HepG2 (cell line): ENCODE results near the gene PDSS2. TPM values are rescaled to one million over a fixed set of nuclear protein-coding genes. Genes with fewer than 3 reads are reported as not detected.

Experiments
- DMAP1 ChIP-seq: IDR thresholded peaks from 2 replicates; pipeline ENCODE4 v1.6.1; 2016
- ERF ChIP-seq: IDR thresholded peaks from 2 replicates; pipeline ENCODE4 v1.6.1; 2018; ENCODE audit warnings: missing biosample characterization, missing genetic modification reagents
- ETV5 ChIP-seq: IDR thresholded peaks from 2 replicates; pipeline ENCODE4 v1.6.1; 2018; ENCODE audit warnings: missing biosample characterization, missing genetic modification reagents, inconsistent platforms, borderline replicate concordance
- FUBP1 ChIP-seq: sonication (generic); formaldehyde crosslinking; IDR thresholded peaks from 2 replicates; pipeline ENCODE4 v1.5.1; 2020; ENCODE audit warnings: missing genetic modification reagents, mild to moderate bottlenecking, borderline replicate concordance
- GFI1 ChIP-seq: sonication (generic); formaldehyde crosslinking; IDR thresholded peaks from 2 replicates; pipeline ENCODE4 v1.5.0; 2020; ENCODE audit warnings: missing genetic modification reagents, mild to moderate bottlenecking, borderline replicate concordance
- HMGXB4 ChIP-seq, 2 experiments: sonication (generic) in 1 of 2; formaldehyde crosslinking in 1 of 2; IDR thresholded peaks; 2 replicates each; pipeline versions ENCODE4 v1.4.0 to v1.6.1; 2018 to 2020; ENCODE audit warnings: missing genetic modification reagents in 2 of 2, borderline replicate concordance in 1 of 2, low read depth in 1 of 2, mild to moderate bottlenecking in 1 of 2, missing biosample characterization in 1 of 2
- IKZF4 ChIP-seq: sonication (generic); formaldehyde crosslinking; IDR thresholded peaks from 2 replicates; pipeline ENCODE4 v1.5.1; 2020; ENCODE audit warnings: borderline replicate concordance, mild to moderate bottlenecking, low read depth, missing genetic modification reagents; ENCODE audit errors: not compliant biosample characterization
- MLLT10 ChIP-seq: sonication (generic); formaldehyde crosslinking; IDR thresholded peaks from 2 replicates; pipeline ENCODE4 v1.4.0; 2020; ENCODE audit warnings: missing genetic modification reagents
- PCBP1 ChIP-seq: fragments of 200-400 bp; formaldehyde crosslinking; IDR thresholded peaks from 2 replicates; pipeline ENCODE4 v1.6.1; 2017; ENCODE audit warnings: mild to moderate bottlenecking, low read depth, low read length, borderline replicate concordance
- RFX1 ChIP-seq: fragments of 450-650 bp; IDR thresholded peaks from 2 replicates; pipeline ENCODE4 v1.6.1; 2017
- TARDBP ChIP-seq: sonication (generic); formaldehyde crosslinking; IDR thresholded peaks from 2 replicates; pipeline ENCODE4 v1.8.0; 2022; ENCODE audit warnings: mild to moderate bottlenecking, missing genetic modification reagents
- ZNF207 ChIP-seq: fragments of 450-650 bp; IDR thresholded peaks from 2 replicates; pipeline ENCODE4 v1.6.1; 2016; ENCODE audit warnings: antibody characterized with exemption, borderline replicate concordance
- ZNF234 ChIP-seq: sonication (generic); formaldehyde crosslinking; conservative IDR thresholded peaks from 2 replicates; pipeline ENCODE4 v1.5.1; 2020; ENCODE audit warnings: mild to moderate bottlenecking, missing genetic modification reagents
- ZNF253 ChIP-seq: sonication (generic); formaldehyde crosslinking; IDR thresholded peaks from 2 replicates; pipeline ENCODE4 v1.8.0; 2022; ENCODE audit warnings: mild to moderate bottlenecking, missing genetic modification reagents, borderline replicate concordance
- ZNF263 ChIP-seq: sonication (generic); formaldehyde crosslinking; IDR thresholded peaks from 2 replicates; pipeline ENCODE4 v1.4.0; 2020; ENCODE audit warnings: missing genetic modification reagents
- ZNF280B ChIP-seq: sonication (generic); formaldehyde crosslinking; IDR thresholded peaks from 2 replicates; pipeline ENCODE4 v1.5.0; 2020; ENCODE audit warnings: missing genetic modification reagents, mild to moderate bottlenecking, borderline replicate concordance
- ZSCAN29 ChIP-seq: sonication (generic); formaldehyde crosslinking; conservative IDR thresholded peaks from 2 replicates; pipeline ENCODE4 v1.4.0; 2020; ENCODE audit warnings: mild to moderate bottlenecking, missing genetic modification reagents
- ZSCAN31 ChIP-seq: sonication (generic); formaldehyde crosslinking; IDR thresholded peaks from 2 replicates; pipeline ENCODE4 v1.5.0; 2020; ENCODE audit warnings: low read depth, mild to moderate bottlenecking, missing genetic modification reagents
- polyA plus RNA-seq, 8 experiments: library from polyadenylated mRNA; depleted of rRNA in 3 of 8; stranded (reverse) in 7 of 8; unstranded in 1 of 8; fragments of >200 nt; fragmentation: Illumina TruSeq in 4 of 8; extraction: Trizol in 4 of 8; gene quantifications; 2 replicates each; pipeline versions ENCODE4 v1.2.1 to v1.2.3, GENCODE V29; 2011 to 2016; ENCODE audit warnings: low read depth in 4 of 8, missing spikeins in 1 of 8, mixed read lengths in 1 of 8; ENCODE audit not compliant: insufficient read depth in 1 of 8
- total RNA-seq, 5 experiments: library from RNA; depleted of rRNA; stranded (reverse); fragments of >200 nt; fragmentation: Illumina TruSeq; extraction: Trizol; gene quantifications; 2 replicates each; pipeline ENCODE4 v1.2.3, GENCODE V29; 2016; ENCODE audit warnings: low read depth in 1 of 5
- TF ChIP-seq, protein P1 (sequence below): sonication (generic); formaldehyde crosslinking; IDR thresholded peaks from 2 replicates; pipeline ENCODE4 v1.5.1; 2020; ENCODE audit warnings: missing genetic modification reagents, mild to moderate bottlenecking, borderline replicate concordance
- TF ChIP-seq, protein P2 (sequence below): sonication (generic); formaldehyde crosslinking; IDR thresholded peaks from 2 replicates; pipeline ENCODE4 v1.4.0; 2020; ENCODE audit warnings: missing genetic modification reagents, mild to moderate bottlenecking, borderline replicate concordance

PDSS2 gene
- total and polyA plus RNA-seq, 2 of the 13 experiments (the other 11 are each of a cell fraction or from before 2014, with no cell fraction given): 16.2 to 17.0 TPM

- TF ChIP-seq, protein P1, sequence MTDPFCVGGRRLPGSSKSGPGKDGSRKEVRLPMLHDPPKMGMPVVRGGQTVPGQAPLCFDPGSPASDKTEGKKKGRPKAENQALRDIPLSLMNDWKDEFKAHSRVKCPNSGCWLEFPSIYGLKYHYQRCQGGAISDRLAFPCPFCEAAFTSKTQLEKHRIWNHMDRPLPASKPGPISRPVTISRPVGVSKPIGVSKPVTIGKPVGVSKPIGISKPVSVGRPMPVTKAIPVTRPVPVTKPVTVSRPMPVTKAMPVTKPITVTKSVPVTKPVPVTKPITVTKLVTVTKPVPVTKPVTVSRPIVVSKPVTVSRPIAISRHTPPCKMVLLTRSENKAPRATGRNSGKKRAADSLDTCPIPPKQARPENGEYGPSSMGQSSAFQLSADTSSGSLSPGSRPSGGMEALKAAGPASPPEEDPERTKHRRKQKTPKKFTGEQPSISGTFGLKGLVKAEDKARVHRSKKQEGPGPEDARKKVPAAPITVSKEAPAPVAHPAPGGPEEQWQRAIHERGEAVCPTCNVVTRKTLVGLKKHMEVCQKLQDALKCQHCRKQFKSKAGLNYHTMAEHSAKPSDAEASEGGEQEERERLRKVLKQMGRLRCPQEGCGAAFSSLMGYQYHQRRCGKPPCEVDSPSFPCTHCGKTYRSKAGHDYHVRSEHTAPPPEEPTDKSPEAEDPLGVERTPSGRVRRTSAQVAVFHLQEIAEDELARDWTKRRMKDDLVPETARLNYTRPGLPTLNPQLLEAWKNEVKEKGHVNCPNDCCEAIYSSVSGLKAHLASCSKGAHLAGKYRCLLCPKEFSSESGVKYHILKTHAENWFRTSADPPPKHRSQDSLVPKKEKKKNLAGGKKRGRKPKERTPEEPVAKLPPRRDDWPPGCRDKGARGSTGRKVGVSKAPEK (CRISPR knock-in tag): no peak
- TF ChIP-seq ZNF234 (CRISPR knock-in tag): no peak
- TF ChIP-seq ZNF207: no peak
- no peak for TF ChIP-seq ZNF253 (CRISPR knock-in tag)
- no peak for TF ChIP-seq GFI1 (CRISPR knock-in tag)
- TF ChIP-seq ZNF263: no peak
- TF ChIP-seq TARDBP (CRISPR knock-in tag): no peak
- TF ChIP-seq IKZF4 (CRISPR knock-in tag): no peak
- no peak for TF ChIP-seq RFX1
- TF ChIP-seq ZNF280B: no peak
- TF ChIP-seq MLLT10 (CRISPR knock-in tag): no peak
- no peak for TF ChIP-seq FUBP1 (CRISPR knock-in tag)
- TF ChIP-seq ERF (CRISPR knock-in tag): no peak
- TF ChIP-seq, protein P2, sequence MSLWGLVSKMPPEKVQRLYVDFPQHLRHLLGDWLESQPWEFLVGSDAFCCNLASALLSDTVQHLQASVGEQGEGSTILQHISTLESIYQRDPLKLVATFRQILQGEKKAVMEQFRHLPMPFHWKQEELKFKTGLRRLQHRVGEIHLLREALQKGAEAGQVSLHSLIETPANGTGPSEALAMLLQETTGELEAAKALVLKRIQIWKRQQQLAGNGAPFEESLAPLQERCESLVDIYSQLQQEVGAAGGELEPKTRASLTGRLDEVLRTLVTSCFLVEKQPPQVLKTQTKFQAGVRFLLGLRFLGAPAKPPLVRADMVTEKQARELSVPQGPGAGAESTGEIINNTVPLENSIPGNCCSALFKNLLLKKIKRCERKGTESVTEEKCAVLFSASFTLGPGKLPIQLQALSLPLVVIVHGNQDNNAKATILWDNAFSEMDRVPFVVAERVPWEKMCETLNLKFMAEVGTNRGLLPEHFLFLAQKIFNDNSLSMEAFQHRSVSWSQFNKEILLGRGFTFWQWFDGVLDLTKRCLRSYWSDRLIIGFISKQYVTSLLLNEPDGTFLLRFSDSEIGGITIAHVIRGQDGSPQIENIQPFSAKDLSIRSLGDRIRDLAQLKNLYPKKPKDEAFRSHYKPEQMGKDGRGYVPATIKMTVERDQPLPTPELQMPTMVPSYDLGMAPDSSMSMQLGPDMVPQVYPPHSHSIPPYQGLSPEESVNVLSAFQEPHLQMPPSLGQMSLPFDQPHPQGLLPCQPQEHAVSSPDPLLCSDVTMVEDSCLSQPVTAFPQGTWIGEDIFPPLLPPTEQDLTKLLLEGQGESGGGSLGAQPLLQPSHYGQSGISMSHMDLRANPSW (CRISPR knock-in tag): no peak
- no peak for TF ChIP-seq ETV5 (CRISPR knock-in tag)
- TF ChIP-seq ZSCAN31: no peak
- TF ChIP-seq ZSCAN29 (CRISPR knock-in tag): no peak
- TF ChIP-seq HMGXB4 (CRISPR knock-in tag; IDR thresholded peaks at IDR 0.05; ENCODE audit: borderline replicate concordance in 1 of 2, low read depth in 1 of 2): no peak
- no peak for TF ChIP-seq PCBP1
- TF ChIP-seq DMAP1 (CRISPR knock-in tag): no peak
These were observed 224.4 kb downstream of the PDSS2 start (continued) for GRCh38 chr6:107235007-107235406.
